ENCODE data around the gene ACKR3. TPM values are rescaled to one million over a fixed set of nuclear protein-coding genes. Genes with fewer than 3 reads are reported as not detected.

ACKR3 gene
- total and polyA plus RNA-seq, 3 donors from 2014 or later: 22.8 to 52.8 (median 35.5) TPM

DNA sequence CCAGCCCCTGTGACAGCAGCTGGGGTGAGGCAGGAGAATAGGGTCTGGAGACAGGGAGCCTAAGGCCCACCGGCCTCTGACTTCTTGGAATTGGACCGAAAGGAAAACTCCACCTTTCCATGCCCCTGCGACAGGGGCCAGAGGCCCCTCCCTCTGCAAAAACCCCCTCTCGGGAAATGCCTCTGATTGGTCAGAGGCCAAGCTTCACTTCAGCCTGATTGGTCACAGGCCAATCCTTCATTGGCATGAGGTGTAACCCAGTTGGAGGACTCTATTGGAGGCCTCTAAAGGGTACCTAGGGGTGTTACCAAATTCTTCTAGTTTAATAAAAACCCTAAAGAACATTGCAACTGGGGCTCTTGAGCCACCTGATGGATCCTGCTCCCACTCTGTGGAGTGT lies 5.7 kb upstream of the ACKR3 start:
- H3K4me1 ChIP-seq: peaks cover 13% of the 10 kb centered on the region
- H3K4me3 ChIP-seq: no peak overlapping the region
- H3K36me3 ChIP-seq (ENCODE audit: low read depth, missing control alignments): no peaks in the 10 kb centered on the region
- intact Hi-C loops (cut with DNase I; ENCODE audit: low total_unique reads): loop anchor here (10.0 kb wide), 1 partner anchor 49 kb away; no protein-coding TSS in a partner anchor
- DNase-seq: no peak
- H3K27me3 ChIP-seq: no peaks in the 10 kb centered on the region
- 88 to 91% methylated on average over 4 of the region's 4 CpGs for WGBS, 2 donors
- H3K27ac ChIP-seq: no peak overlapping the region
- no peaks in the 10 kb centered on the region for H3K9me3 ChIP-seq
- no peak for TF ChIP-seq POLR2A (IDR thresholded peaks at IDR 0.05)
- TF ChIP-seq, protein P1, sequence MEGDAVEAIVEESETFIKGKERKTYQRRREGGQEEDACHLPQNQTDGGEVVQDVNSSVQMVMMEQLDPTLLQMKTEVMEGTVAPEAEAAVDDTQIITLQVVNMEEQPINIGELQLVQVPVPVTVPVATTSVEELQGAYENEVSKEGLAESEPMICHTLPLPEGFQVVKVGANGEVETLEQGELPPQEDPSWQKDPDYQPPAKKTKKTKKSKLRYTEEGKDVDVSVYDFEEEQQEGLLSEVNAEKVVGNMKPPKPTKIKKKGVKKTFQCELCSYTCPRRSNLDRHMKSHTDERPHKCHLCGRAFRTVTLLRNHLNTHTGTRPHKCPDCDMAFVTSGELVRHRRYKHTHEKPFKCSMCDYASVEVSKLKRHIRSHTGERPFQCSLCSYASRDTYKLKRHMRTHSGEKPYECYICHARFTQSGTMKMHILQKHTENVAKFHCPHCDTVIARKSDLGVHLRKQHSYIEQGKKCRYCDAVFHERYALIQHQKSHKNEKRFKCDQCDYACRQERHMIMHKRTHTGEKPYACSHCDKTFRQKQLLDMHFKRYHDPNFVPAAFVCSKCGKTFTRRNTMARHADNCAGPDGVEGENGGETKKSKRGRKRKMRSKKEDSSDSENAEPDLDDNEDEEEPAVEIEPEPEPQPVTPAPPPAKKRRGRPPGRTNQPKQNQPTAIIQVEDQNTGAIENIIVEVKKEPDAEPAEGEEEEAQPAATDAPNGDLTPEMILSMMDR (IDR thresholded peaks at IDR 0.05): no peak

DNA sequence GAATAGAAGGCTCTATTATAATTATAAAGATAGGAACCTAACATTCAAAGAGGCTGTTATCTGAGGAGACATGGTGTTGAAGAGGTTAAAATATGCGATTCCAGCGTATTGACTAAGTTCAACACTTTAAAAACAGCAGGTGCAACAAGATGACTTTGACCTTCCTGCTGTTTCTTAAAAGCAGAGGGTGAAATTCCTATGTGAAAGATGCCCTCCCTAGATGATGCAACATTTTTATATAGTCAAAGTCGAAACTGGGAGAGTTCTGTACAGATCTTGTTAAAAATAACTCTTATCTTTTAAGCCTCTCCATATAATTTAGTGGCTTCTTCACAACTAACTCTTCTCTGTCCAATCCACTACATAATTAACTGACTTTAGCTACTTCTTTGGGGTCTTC lies 4.4 kb upstream of the ACKR3 start:
- Histone ChIP-seq H3K27ac (no peak overlapping the region), H3K4me1 (peaks cover 19% of the 10 kb centered on the region), H3K36me3 (ENCODE audit: low read depth, missing control alignments) (no peaks in the 10 kb centered on the region), H3K4me3 (no peak overlapping the region), H3K9me3 (no peaks in the 10 kb centered on the region), H3K27me3 (no peaks in the 10 kb centered on the region)
- TF ChIP-seq POLR2A (IDR thresholded peaks at IDR 0.05): no peak
- TF ChIP-seq, protein P1 (IDR thresholded peaks at IDR 0.05): no peak
- no peak for DNase-seq
- WGBS, 2 donors: 55 to 66% methylated on average over 3 of the region's 3 CpGs
- intact Hi-C loops (cut with DNase I; ENCODE audit: low total_unique reads): loop anchor here (10.0 kb wide), 1 partner anchor 50 kb away; no protein-coding TSS in a partner anchor

DNA sequence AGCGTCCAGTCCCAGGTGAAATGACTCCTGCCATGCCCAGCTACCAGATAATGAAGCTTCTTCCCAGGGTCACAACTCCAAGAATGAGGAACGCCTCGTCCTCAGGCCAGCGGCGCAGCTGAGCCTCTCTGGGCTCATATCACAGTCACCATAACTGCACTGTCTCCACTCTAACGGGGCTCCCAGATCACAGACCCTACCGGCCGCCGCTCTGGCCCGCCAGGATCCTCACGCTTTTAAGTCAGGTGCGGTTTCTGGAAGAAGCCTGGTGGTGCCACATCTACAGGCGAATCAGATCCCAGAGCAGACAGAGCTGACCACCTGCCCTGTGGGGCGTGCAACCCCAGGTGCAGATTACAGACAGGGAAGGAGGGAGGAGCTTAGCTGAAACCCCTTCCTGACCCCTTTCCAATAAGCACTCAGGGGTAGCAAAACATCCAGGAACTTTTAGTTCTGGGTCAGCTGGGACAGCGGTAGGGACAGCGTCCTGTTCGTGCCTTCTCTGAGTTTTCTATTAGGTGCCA lies 3.7 kb upstream of the ACKR3 start:
- 81 to 93% methylated on average over 4 to 17 of the region's 17 CpGs for WGBS, 2 donors
- intact Hi-C loops (cut with DNase I; ENCODE audit: low total_unique reads): loop anchor here (10.0 kb wide), 1 partner anchor 51 kb away; no protein-coding TSS in a partner anchor
- Histone ChIP-seq H3K27ac (no peak overlapping the region), H3K4me1 (peaks cover 24% of the 10 kb centered on the region), H3K27me3 (no peaks in the 10 kb centered on the region), H3K4me3 (no peak overlapping the region), H3K9me3 (no peaks in the 10 kb centered on the region), H3K36me3 (ENCODE audit: low read depth, missing control alignments) (no peaks in the 10 kb centered on the region)
- DNase-seq: no peak
- TF ChIP-seq POLR2A (IDR thresholded peaks at IDR 0.05): no peak
- TF ChIP-seq, protein P1 (IDR thresholded peaks at IDR 0.05): no peak

DNA sequence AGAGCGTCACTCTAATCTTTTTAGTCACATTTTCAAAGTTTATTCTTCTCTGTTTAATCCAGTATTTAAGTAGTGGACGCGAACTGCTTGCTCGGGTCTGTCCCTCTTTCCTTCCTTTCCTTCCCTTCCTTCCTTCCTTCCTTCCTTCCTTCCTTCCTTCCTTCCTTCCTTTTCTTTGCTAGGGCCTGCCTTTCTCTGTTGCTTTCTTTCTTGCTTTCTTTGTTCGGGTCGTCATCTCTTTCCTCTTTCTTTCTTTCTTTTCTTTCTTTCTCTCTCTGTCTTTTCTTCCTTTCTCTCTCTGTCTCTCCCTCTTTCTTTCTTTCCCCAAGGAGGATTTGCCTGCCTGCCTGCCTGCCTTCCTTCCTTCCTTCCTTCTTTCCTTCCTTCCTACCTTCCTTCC lies 3.0 kb upstream of the ACKR3 start:
- intact Hi-C loops (cut with DNase I; ENCODE audit: low total_unique reads): loop anchor here (10.0 kb wide), 1 partner anchor 52 kb away; no protein-coding TSS in a partner anchor
- H3K9me3 ChIP-seq: no peaks in the 10 kb centered on the region
- H3K27ac ChIP-seq: peak overlapping the region in 1 of 2 donors; percentile 84
- no peak overlapping the region for H3K4me3 ChIP-seq
- 60 to 75% methylated on average over 6 of the region's 6 CpGs for WGBS, 2 donors
- no peaks in the 10 kb centered on the region for H3K27me3 ChIP-seq
- DNase-seq: no peak
- no peaks in the 10 kb centered on the region for H3K36me3 ChIP-seq (ENCODE audit: low read depth, missing control alignments)
- H3K4me1 ChIP-seq: peaks cover 30% of the 10 kb centered on the region
- TF ChIP-seq POLR2A (IDR thresholded peaks at IDR 0.05): no peak
- TF ChIP-seq, protein P1 (IDR thresholded peaks at IDR 0.05): no peak

Data from testis (tissue), 3 donors.